Right lobe of liver (tissue), 4 donors: ENCODE data around the gene ANKRD63.

Experiments used
- CTCF ChIP-seq, 4 donors: fragments of 200-600 bp in 3 of 4; fragments of 450-650 bp in 1 of 4; IDR thresholded peaks; one replicate each; pipeline versions ENCODE4 v1.5.1 to v1.8.0; 2016 to 2022; ENCODE audit warnings: antibody characterized with exemption in 4 of 4, mild to moderate bottlenecking in 2 of 4
- POLR2A ChIP-seq: fragments of 450-650 bp; IDR thresholded peaks from one replicate; pipeline ENCODE4 v1.6.1; 2017; ENCODE audit warnings: antibody characterized with exemption, mild to moderate bottlenecking
- donor health status: DM: no; HTN: no; CAD: no.
- donor health status: DM: no; HTN: no; CAD: no.
- donor health status: DM: no; HTN: yes; CAD: no.

DNA sequence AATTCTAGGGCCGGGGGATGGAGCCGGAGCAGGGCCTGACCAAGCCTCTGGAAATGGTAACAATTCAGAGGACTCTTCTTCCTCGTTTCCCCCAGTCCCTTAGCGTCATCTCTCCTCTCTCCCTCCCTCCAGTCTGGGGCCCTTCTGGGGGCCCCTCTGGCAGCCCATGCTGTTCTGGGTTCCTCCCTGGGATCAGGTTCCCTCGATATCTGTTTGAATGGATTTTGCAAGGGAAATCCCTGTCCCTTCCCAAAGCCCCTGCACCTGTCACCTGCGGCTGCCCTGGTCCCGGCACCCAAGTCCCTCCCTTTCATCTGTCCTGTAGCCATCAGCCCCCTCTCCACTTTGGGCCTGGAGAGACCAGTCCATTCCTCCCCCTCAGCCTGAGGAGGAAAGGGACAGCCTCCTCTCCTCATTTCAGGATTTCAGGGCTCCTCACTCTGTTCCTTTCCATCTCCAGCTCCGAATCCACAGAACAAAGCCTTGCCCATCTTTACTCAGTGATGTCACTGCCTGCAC lies 26.5 kb upstream of the ANKRD63 start:
- TF ChIP-seq CTCF (IDR thresholded peaks at IDR 0.05) = no peak
- no peak for TF ChIP-seq POLR2A
